Lower lobe of right lung (tissue), 2 donors: ENCODE data around the gene ASB13. TPM values are rescaled to one million over a fixed set of nuclear protein-coding genes. Genes with fewer than 3 reads are reported as not detected.

Source experiments
- ATAC-seq, 2 donors: fragments of 200-7000 bp; cut with Tn5 transposase; one replicate each; pipeline ENCODE4 v1.9.1; 2020 to 2022; ENCODE audit warnings: mild to moderate bottlenecking in 2 of 2, moderate library complexity in 2 of 2
- DNase-seq: peaks from one replicate; pipeline ENCODE4 v3.0.0-alpha.2; 2020
- H3K27ac ChIP-seq: fragments of 200-600 bp; one replicate; pipeline ENCODE4 v1.8.0; 2022
- H3K27me3 ChIP-seq: fragments of 200-600 bp; one replicate; pipeline ENCODE4 v1.8.0; 2022; ENCODE audit warnings: low read depth
- H3K36me3 ChIP-seq: fragments of 200-600 bp; one replicate; pipeline ENCODE4 v1.8.0; 2022; ENCODE audit warnings: mild to moderate bottlenecking
- H3K4me1 ChIP-seq: fragments of 200-600 bp; one replicate; pipeline ENCODE4 v1.8.0; 2022
- H3K4me3 ChIP-seq: fragments of 200-600 bp; one replicate; pipeline ENCODE4 v1.8.0; 2022; ENCODE audit warnings: mild to moderate bottlenecking
- H3K9me3 ChIP-seq: fragments of 200-600 bp; one replicate; pipeline ENCODE4 v1.8.0; 2022
- intact Hi-C: fragments of 100-400 bp; cut with DNase I; formaldehyde crosslinking; loops from one replicate; pipeline ENCODE4 v1.11.0; 2022
- total RNA-seq: library from RNA; stranded (reverse); fragmentation: NEBNext Ultra II Directional; extraction: Animal tissue kit (Norgen Biotek cat#: 25700); gene quantifications from one replicate; pipeline ENCODE4 v1.2.1, GENCODE V29; 2021
- TF ChIP-seq, protein P1 (sequence below): fragments of 200-600 bp; IDR thresholded peaks from one replicate; pipeline ENCODE4 v1.8.0; 2022; ENCODE audit warnings: antibody characterized with exemption, mild to moderate bottlenecking
- donor health status: DM: no; HTN: yes; CAD: no; lungs with severe emphysema.

ASB13 gene
- total RNA-seq, 1 donor from 2014 or later = 27.6 TPM

- H3K4me1 ChIP-seq = no peaks in the 10 kb centered on the region
- no peaks in the 10 kb centered on the region for H3K27me3 ChIP-seq
- TF ChIP-seq, protein P1, sequence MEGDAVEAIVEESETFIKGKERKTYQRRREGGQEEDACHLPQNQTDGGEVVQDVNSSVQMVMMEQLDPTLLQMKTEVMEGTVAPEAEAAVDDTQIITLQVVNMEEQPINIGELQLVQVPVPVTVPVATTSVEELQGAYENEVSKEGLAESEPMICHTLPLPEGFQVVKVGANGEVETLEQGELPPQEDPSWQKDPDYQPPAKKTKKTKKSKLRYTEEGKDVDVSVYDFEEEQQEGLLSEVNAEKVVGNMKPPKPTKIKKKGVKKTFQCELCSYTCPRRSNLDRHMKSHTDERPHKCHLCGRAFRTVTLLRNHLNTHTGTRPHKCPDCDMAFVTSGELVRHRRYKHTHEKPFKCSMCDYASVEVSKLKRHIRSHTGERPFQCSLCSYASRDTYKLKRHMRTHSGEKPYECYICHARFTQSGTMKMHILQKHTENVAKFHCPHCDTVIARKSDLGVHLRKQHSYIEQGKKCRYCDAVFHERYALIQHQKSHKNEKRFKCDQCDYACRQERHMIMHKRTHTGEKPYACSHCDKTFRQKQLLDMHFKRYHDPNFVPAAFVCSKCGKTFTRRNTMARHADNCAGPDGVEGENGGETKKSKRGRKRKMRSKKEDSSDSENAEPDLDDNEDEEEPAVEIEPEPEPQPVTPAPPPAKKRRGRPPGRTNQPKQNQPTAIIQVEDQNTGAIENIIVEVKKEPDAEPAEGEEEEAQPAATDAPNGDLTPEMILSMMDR = no peak
- H3K27ac ChIP-seq = no peak overlapping the region
- no peaks in the 10 kb centered on the region for H3K9me3 ChIP-seq
- H3K36me3 ChIP-seq = no peaks in the 10 kb centered on the region
- DNase-seq (peak; percentile 38), ATAC-seq (no peak)
- no peak overlapping the region for H3K4me3 ChIP-seq
- intact Hi-C loops = loop anchor here (10.0 kb wide), 1 partner anchor 176 kb away; no protein-coding TSS in a partner anchor
Observed at GRCh38 chr10:5620966-5621365, 45.4 kb downstream of the ASB13 start.

DNA sequence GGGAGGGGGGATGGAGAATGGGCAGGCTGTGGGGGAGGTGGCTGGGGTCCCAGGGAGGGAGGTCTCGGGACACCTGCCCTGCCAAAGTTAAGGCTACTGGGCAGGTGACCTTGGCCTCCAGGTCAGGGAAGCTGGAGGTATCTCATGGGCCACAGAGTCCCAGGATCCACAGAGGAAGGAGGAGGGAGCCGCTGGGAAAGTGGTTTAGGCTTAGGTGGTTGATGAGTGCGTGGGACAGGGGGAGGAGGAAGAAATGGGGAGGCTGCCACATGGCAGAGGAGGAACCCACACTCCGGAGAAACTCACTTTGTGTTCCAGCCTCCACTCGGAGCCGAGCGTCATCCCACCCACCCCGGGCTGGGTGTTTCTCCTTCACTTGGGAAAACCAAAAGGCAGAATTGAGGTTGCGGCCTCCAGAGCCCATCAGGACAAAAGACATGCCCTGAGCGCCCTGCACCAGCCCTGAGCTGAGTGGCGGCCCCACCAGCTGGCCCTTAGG is 46.1 kb downstream of the ASB13 start:
- peak; percentile 35 for DNase-seq
- no peaks in the 10 kb centered on the region for H3K4me1 ChIP-seq
- no peaks in the 10 kb centered on the region for H3K9me3 ChIP-seq
- H3K27ac ChIP-seq = no peak overlapping the region
- no peak overlapping the region for H3K4me3 ChIP-seq
- TF ChIP-seq, protein P1 = no peak
- no peaks in the 10 kb centered on the region for H3K27me3 ChIP-seq
- no peak for ATAC-seq
- H3K36me3 ChIP-seq = no peaks in the 10 kb centered on the region
- intact Hi-C loops = loop anchor here (10.0 kb wide), 1 partner anchor 175 kb away; no protein-coding TSS in a partner anchor

- no peak for ATAC-seq
- Histone ChIP-seq H3K36me3 (no peaks in the 10 kb centered on the region), H3K4me1 (no peaks in the 10 kb centered on the region), H3K4me3 (no peak overlapping the region), H3K9me3 (no peaks in the 10 kb centered on the region), H3K27ac (peak overlapping the region; percentile 31), H3K27me3 (no peaks in the 10 kb centered on the region)
- intact Hi-C loops = loop anchor here (10.0 kb wide), 1 partner anchor 175 kb away; no protein-coding TSS in a partner anchor
- TF ChIP-seq, protein P1 = no peak
- peak; percentile 17 for DNase-seq
Observed at GRCh38 chr10:5619362-5620211, 46.8 kb downstream of the ASB13 start.

GRCh38 chr10:5618829-5619228 is 47.6 kb downstream of the ASB13 start:
- Histone ChIP-seq H3K4me1 (no peaks in the 10 kb centered on the region), H3K4me3 (no peak overlapping the region), H3K36me3 (no peaks in the 10 kb centered on the region), H3K27me3 (no peaks in the 10 kb centered on the region), H3K9me3 (no peaks in the 10 kb centered on the region), H3K27ac (no peak overlapping the region)
- intact Hi-C loops = no loop called here
- ATAC-seq (no peak), DNase-seq (peak; percentile 45)
- TF ChIP-seq, protein P1 = no peak

DNA sequence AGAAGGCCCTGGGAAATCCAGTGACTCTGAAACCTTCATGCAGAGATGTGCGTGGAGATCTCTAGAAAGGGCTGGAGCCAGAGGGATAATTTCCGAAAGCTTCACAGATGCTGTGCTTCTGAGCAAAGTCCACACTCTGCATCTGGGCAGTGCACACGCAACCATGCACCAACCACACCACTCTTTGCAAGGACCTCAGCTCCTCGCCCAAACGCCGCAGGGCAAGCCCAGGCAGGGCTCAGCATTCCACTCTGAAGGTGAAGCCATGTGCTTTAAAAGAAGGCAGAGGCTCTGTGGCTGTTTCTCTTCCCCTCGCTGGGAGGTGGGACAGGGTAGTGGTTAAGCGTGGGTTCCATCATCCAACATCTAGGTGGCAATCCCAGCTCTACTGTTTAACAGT is 48.4 kb downstream of the ASB13 start:
- no peak for ATAC-seq

More for the DNA sequence above, 48.4 kb downstream of the ASB13 start:
- no peaks in the 10 kb centered on the region for H3K9me3 ChIP-seq
- no peaks in the 10 kb centered on the region for H3K4me1 ChIP-seq
- intact Hi-C loops = no loop called here
- no peaks in the 10 kb centered on the region for H3K27me3 ChIP-seq
- H3K4me3 ChIP-seq = no peak overlapping the region
- TF ChIP-seq, protein P1 = no peak
- H3K27ac ChIP-seq = no peak overlapping the region
- H3K36me3 ChIP-seq = no peaks in the 10 kb centered on the region
- DNase-seq = no peak
